Thoracic aorta (tissue), 2 donors: ENCODE results near the gene BCL2. TPM values are rescaled to one million over a fixed set of nuclear protein-coding genes. Genes with fewer than 3 reads are reported as not detected.

ENCODE experiments used
- ATAC-seq: fragments of 150-250 bp; one replicate; pipeline ENCODE4 v1.8.0; 2017; ENCODE audit warnings: low read depth; ENCODE audit not compliant: insufficient number of reproducible peaks, low FRiP score
- DNase-seq: peaks from one replicate; pipeline ENCODE4 v3.0.0-alpha.2; 2020; ENCODE audit warnings: low spot score
- H3K27ac ChIP-seq, 2 donors: fragments of 200-600 bp; sonication (generic); 1 replicate in 1 of 2; 2 replicates in 1 of 2; pipeline ENCODE4 v1.5.1; 2016; ENCODE audit warnings: mild to moderate bottlenecking in 2 of 2, moderate library complexity in 2 of 2
- H3K27me3 ChIP-seq: fragments of 200-600 bp; sonication (generic); replicated peaks from 2 replicates; pipeline ENCODE4 v1.6.0; 2016; ENCODE audit warnings: mild to moderate bottlenecking; ENCODE audit not compliant: insufficient read depth
- H3K36me3 ChIP-seq: fragments of 200-600 bp; sonication (generic); one replicate; pipeline ENCODE4 v1.5.1; 2016
- H3K4me1 ChIP-seq, 2 donors: fragments of 200-600 bp; sonication (generic); 1 replicate in 1 of 2; 2 replicates in 1 of 2; pipeline versions ENCODE4 v1.5.1 to v1.6.0; 2016; ENCODE audit warnings: low read depth in 2 of 2, mild to moderate bottlenecking in 1 of 2; ENCODE audit not compliant: control insufficient read depth in 1 of 2
- H3K4me3 ChIP-seq: fragments of 200-600 bp; sonication (generic); 2 replicates; pipeline ENCODE4 v1.5.1; 2016; ENCODE audit warnings: mild to moderate bottlenecking
- H3K9me3 ChIP-seq: fragments of 200-600 bp; sonication (generic); 2 replicates; pipeline ENCODE4 v1.5.1; 2016
- total RNA-seq, 2 donors: library from RNA; depleted of rRNA; stranded (reverse); fragments of >200 nt; gene quantifications; one replicate each; pipeline versions ENCODE4 v1.1.0 to v1.2.3, GENCODE V29; 2016
- TF ChIP-seq, protein P1 (sequence below): fragments of 200-600 bp; sonication (generic); IDR thresholded peaks from one replicate; pipeline ENCODE4 v1.5.1; 2019; ENCODE audit warnings: antibody characterized with exemption

Gene BCL2
- total RNA-seq, 2 donors from 2014 or later: 22.9 to 29.3 TPM

DNA sequence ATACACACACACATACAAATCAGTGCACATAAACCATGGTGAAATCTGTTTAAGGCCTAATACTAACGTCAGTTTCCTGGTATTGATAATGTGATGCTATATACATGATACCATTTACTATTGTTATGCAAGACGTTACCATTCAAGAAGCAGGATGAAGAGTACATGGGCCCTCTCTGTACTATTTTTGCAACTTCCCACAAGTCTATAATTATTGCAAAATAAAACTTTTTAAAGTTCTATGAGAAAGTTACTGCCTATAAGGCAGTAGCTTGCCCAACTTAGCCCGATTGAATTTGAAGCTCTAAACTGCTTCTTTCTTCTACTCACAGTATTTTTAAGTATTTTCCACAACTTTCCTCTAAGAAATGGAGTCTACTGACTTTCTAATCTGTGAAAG is 74.0 kb downstream of the BCL2 start:
- Histone ChIP-seq H3K4me3 (no peak overlapping the region), H3K27ac (no peak overlapping the region), H3K27me3 (no peaks in the 10 kb centered on the region), H3K9me3 (no peaks in the 10 kb centered on the region), H3K4me1 (peaks cover 0 to 9% of the 10 kb centered on the region in 2 donors), H3K36me3 (no peaks in the 10 kb centered on the region)
- TF ChIP-seq, protein P1, sequence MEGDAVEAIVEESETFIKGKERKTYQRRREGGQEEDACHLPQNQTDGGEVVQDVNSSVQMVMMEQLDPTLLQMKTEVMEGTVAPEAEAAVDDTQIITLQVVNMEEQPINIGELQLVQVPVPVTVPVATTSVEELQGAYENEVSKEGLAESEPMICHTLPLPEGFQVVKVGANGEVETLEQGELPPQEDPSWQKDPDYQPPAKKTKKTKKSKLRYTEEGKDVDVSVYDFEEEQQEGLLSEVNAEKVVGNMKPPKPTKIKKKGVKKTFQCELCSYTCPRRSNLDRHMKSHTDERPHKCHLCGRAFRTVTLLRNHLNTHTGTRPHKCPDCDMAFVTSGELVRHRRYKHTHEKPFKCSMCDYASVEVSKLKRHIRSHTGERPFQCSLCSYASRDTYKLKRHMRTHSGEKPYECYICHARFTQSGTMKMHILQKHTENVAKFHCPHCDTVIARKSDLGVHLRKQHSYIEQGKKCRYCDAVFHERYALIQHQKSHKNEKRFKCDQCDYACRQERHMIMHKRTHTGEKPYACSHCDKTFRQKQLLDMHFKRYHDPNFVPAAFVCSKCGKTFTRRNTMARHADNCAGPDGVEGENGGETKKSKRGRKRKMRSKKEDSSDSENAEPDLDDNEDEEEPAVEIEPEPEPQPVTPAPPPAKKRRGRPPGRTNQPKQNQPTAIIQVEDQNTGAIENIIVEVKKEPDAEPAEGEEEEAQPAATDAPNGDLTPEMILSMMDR: no peak
- DNase-seq: no peak
- no peak for ATAC-seq

DNA sequence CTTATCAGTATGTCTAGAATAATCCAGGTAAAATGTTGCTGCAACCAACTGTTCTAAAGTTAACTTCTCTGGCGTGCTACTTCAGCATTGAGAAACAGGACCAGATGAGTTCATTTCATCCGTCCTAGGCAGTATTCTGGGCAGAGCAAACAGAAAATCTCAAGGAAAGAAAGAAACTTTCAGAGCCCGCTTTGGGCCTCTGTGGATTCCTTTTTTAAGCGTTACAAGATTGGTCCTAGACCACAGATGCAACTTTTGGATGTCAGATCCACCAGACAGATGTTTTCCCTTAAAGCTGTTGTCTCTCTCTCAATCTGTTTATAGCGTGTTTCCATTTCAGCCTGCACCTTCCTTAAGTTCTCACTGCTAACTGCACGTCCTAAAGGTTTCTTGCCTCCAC is 75.0 kb downstream of the BCL2 start:
- Histone ChIP-seq H3K4me3 (no peak overlapping the region), H3K27ac (no peak overlapping the region), H3K4me1 (peaks cover 0 to 10% of the 10 kb centered on the region in 2 donors), H3K9me3 (no peaks in the 10 kb centered on the region), H3K36me3 (no peaks in the 10 kb centered on the region), H3K27me3 (no peaks in the 10 kb centered on the region)
- TF ChIP-seq, protein P1: no peak
- no peak for ATAC-seq
- no peak for DNase-seq

DNA sequence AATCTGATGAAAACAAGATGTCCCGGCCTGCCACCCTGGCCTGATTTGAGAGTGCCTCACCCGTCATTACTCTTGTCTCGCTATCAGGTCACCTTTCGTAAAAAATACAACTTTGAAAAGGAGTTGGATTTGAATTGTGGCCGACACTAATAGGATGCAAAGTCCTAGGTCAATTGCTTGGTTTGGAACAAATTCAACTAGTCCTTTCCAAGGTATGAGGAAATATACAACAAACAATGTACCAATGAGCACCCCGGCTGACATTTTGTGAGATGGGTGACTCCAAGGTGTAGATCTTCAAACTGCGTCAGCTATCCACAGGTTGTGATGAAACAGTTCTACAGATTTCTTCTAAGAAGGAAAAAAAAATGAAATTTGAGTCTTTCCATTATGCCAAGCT is 77.8 kb downstream of the BCL2 start:
- Histone ChIP-seq H3K27ac (no peak overlapping the region), H3K4me1 (peaks cover 15 to 28% of the 10 kb centered on the region in 2 donors), H3K27me3 (no peaks in the 10 kb centered on the region), H3K4me3 (no peak overlapping the region), H3K9me3 (no peaks in the 10 kb centered on the region), H3K36me3 (no peaks in the 10 kb centered on the region)
- DNase-seq (no peak), ATAC-seq (no peak)
- TF ChIP-seq, protein P1: no peak

DNA sequence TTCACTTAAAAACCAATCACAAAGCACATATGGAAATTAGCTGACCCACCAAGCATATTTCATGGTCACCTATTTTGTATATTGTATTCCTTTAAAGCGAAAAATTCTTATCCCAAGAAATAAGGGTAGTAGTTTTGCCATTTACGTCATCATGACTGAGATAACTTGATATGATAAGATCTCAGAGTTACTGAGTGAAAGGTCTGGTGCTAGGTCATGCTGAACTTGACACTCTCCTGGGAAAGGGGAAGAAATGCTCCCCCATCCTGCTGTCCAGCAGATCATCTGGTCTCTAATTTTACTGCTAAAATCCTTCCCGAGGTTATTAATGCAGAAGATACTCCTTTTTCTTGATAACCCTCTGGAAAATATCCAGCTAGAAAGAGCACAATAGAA is 78.3 kb downstream of the BCL2 start:
- Histone ChIP-seq H3K9me3 (no peaks in the 10 kb centered on the region), H3K27ac (no peak overlapping the region), H3K4me1 (peaks cover 15 to 30% of the 10 kb centered on the region in 2 donors), H3K27me3 (no peaks in the 10 kb centered on the region), H3K4me3 (no peak overlapping the region), H3K36me3 (no peaks in the 10 kb centered on the region)
- DNase-seq: no peak
- TF ChIP-seq, protein P1: no peak
- ATAC-seq: no peak

DNA sequence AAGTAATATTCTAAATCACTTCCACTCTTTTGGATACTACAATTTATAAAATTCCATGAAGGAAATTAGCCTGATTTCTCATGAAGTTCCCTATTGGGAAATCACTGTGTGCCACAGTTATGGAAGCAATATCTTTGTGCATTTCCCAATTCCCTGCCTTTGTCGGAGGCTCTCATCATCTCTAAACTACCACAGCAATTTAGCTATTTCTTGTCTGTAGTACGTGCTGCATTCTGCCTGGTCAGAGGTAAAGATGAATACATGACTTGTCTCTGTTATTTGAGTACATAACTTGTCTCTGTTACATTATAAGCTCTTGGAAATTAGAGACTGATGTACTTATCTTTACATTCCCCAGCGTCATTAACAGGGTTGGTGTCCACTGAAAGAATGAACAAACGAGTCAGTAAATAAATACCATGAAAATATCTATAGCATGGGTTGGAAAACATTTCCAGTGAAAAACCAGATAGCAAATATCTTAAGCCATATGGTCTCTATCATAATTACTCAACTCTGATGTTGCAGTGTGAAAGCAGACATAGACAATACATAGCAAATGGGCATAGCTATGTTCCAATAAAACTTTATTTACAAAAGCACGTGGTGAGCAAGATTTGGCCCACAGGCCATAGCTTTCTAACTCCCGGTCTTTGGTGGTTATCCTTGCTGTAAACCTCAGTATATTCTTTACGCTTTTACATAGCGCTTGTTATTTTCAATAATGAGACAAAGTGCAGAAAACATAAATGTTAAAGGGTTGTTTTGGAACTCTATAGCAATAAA is 78.8 kb downstream of the BCL2 start:
- ATAC-seq: no peak
- H3K27me3 ChIP-seq: no peaks in the 10 kb centered on the region
- no peak overlapping the region for H3K27ac ChIP-seq
- H3K36me3 ChIP-seq: no peaks in the 10 kb centered on the region
- TF ChIP-seq, protein P1: no peak
- no peak for DNase-seq
- no peak overlapping the region for H3K4me3 ChIP-seq
- no peaks in the 10 kb centered on the region for H3K9me3 ChIP-seq
- H3K4me1 ChIP-seq: peaks cover 15 to 30% of the 10 kb centered on the region in 2 donors
